Measurements from ENCODE around the gene ABHD4.

DNA sequence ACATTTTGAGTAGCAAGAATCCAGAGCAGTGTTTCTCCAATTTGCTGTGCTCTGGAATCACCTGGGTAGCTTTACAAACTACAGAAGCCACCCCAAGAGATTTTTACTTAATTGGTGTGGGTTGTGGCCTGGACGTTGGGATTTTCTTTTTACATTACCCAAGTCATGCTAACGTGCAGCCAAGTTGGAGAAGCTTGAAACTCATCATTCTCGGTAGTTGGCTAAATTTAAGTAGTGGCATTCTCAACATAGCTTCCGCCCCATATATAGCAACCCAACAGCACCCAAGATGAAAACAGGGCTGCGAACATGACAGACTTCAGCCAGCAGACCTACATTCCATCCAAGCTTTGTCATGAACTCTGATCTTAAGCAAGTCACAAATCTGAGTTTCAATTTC, 34.1 kb upstream of the ABHD4 start:
- TF ChIP-seq, protein P1, sequence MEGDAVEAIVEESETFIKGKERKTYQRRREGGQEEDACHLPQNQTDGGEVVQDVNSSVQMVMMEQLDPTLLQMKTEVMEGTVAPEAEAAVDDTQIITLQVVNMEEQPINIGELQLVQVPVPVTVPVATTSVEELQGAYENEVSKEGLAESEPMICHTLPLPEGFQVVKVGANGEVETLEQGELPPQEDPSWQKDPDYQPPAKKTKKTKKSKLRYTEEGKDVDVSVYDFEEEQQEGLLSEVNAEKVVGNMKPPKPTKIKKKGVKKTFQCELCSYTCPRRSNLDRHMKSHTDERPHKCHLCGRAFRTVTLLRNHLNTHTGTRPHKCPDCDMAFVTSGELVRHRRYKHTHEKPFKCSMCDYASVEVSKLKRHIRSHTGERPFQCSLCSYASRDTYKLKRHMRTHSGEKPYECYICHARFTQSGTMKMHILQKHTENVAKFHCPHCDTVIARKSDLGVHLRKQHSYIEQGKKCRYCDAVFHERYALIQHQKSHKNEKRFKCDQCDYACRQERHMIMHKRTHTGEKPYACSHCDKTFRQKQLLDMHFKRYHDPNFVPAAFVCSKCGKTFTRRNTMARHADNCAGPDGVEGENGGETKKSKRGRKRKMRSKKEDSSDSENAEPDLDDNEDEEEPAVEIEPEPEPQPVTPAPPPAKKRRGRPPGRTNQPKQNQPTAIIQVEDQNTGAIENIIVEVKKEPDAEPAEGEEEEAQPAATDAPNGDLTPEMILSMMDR (conservative IDR thresholded peaks at IDR 0.05; ENCODE audit: low read length), result no peak
- TF ChIP-seq EZH2phosphoT487 (IDR thresholded peaks at IDR 0.05; ENCODE audit: borderline replicate concordance), result no peak
